Brain microvascular endothelial cell (primary cell): ENCODE measurements around the gene FILIP1.

Experiments used
- DNase-seq: peaks from one replicate; pipeline ENCODE4 v3.0.0-alpha.2; 2020
- H3K27ac ChIP-seq: fragments of 250-450 bp; sonication (Bioruptor Pico); 2 replicates; pipeline ENCODE4 v1.5.1; 2020; ENCODE audit warnings: mild to moderate bottlenecking, moderate library complexity
- H3K27me3 ChIP-seq: fragments of 250-450 bp; sonication (Bioruptor Pico); replicated peaks from 2 replicates; pipeline ENCODE4 v1.5.1; 2020; ENCODE audit warnings: mild to moderate bottlenecking
- H3K36me3 ChIP-seq: fragments of 250-450 bp; sonication (Bioruptor Pico); replicated peaks from 2 replicates; pipeline ENCODE4 v1.5.1; 2020; ENCODE audit warnings: mild to moderate bottlenecking
- H3K4me3 ChIP-seq: 2 replicates; pipeline ENCODE4 v1.5.1; 2011; ENCODE audit warnings: low read depth, mild to moderate bottlenecking, control low read depth, low read length, moderate library complexity
- CTCF ChIP-seq: IDR thresholded peaks from 2 replicates; pipeline ENCODE4 v1.5.1; 2011; ENCODE audit warnings: low read depth, mild to moderate bottlenecking, moderate library complexity, low read length, control low read depth, inconsistent platforms; ENCODE audit errors: missing control alignments
- in situ Hi-C: cut with HindIII; loops from 2 replicates; pipeline ENCODE4 v1.10.0; 2017; ENCODE audit warnings: low sequenced_read_pairs, low pct_ligation_motif_present

FILIP1 gene

GRCh38 chr6:75244063-75244584 is 249.5 kb downstream of the FILIP1 start:
- in situ Hi-C loops: no loop called here
- TF ChIP-seq CTCF: no peak
- Histone ChIP-seq H3K27me3 (no peaks in the 10 kb centered on the region), H3K27ac (peak overlapping the region; percentile 81), H3K4me3 (peak overlapping the region; percentile 79), H3K36me3 (peaks cover 10% of the 10 kb centered on the region)
- DNase-seq: no peak

GRCh38 chr6:75243333-75244062 is 250.1 kb downstream of the FILIP1 start, which contains the start of gene COX7A2:
TSS of gene COX7A2 (minus strand) at chr6:75243801. CDS start at chr6:75243734, 67 bp downstream.
- Histone ChIP-seq H3K27ac (peak within 1 kb of the TSS; percentile 81), H3K27me3 (no peaks in the 10 kb centered on the region), H3K36me3 (peaks cover 15% of the 10 kb centered on the region), H3K4me3 (peak within 1 kb of the TSS; percentile 79)
- in situ Hi-C loops: no loop called here
- peak; percentile 99 for DNase-seq
- TF ChIP-seq CTCF: no peak
